ENCODE results near the gene KIAA1217.

Gene KIAA1217

DNA sequence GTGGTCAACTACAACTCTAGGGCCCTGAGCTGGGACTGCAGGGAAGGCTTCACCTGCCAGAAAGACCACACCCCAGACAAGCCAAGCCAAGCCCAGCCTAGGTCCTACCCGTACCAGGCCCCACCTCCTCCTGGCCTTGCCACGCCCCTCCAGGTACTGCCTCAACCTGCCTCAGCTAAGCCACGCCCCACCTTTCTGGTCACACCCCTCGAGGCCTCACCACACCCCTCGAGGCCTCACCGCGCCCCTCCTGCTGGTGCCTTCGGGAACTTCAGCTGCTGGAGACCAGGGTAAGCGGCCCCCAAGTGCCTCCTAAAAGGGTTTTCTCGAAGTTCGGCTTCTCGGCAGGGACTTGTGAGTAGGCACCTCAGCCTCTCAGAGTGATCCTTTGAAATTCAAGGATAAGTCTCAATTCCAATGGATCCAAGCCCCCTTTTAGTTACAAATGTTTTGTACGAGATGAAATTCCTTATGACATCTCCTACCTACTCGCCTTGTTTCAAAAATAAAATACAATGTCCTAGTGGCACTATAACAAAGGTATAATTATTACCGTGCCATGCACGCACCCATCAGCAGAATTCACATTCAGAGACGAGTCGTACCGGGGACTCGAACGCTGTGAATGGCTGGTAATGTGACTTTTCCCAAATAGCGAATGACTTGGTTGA is 343.5 kb downstream of the KIAA1217 start:
- no peak for DNase-seq (ENCODE audit: low spot score)

DNA sequence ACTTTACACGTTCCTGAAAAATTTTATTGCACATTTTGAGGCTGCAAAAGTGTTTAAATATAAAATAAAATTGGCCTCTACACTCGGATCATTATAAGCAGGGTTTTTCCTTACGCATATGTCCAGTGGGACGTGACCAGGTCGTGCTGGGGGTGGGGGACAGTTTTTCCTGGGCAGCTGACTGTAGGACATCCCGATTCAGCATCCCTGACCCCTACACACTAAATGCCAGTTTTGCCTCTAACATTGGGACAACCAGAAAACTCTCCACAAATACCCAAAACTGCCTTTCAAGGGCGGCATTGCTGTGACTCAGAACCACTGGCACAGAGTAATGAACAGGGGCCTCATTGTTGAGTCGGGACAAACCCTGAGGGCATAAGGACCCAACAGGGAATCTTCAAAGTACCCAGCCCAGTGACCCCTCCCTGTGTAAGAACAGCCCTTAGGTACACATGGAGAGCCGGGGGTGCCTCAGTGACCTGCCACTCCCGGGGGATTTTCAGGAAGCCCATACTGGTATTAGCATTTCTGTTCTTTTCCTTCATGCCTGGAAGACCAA is 344.2 kb downstream of the KIAA1217 start:
- DNase-seq (ENCODE audit: low spot score), result no peak

DNA sequence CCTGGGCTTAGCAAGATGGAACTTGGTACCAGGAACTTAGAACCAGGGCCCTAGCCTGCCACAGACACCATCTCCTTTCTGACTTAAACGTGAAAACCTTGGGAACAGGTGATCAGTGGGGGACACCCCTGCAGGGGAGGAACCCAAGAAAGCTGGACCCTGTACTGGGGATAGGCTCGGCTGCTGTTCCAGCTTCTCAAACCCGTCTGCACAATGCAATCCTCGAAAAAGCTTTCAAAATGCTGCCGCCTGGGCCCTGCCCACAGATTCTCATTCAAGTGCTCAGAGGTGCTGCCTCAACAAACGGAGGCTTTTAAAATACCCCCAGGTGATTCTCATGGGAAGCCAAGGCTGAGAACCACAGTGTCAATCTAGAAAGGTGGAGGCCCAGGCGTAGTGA is 345.1 kb downstream of the KIAA1217 start:
- no peak for DNase-seq (ENCODE audit: low spot score)

DNA sequence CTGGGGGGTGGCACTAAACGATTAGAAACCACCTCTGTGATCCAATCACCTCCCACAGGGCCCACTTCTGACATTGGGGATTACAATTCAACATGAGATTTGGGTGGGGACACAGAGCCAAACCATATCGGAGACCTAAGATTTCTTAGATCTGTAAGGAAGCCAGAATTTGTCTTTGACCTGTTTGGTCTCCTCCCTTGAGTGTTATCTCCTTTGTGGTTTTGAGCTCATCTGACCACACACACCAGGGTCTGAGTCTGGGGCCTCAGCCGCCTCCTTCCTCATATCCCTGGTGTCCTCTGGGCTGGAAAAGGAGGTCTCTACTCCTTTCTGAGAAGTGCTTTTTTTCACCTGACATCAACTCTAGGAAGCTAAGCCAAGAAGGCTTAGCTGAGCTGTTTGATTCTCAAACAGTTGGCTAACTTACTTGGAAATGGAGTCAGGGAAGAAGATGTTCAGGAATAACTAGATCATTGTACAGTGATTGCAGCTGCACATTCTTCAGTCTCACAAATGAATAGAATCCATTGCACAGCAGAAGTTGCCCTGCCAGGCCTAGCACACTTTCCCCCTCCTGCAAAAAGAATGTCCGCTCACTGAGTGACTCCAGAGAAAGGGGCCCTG is 347.3 kb downstream of the KIAA1217 start:
- no peak for DNase-seq (ENCODE audit: low spot score)

DNA sequence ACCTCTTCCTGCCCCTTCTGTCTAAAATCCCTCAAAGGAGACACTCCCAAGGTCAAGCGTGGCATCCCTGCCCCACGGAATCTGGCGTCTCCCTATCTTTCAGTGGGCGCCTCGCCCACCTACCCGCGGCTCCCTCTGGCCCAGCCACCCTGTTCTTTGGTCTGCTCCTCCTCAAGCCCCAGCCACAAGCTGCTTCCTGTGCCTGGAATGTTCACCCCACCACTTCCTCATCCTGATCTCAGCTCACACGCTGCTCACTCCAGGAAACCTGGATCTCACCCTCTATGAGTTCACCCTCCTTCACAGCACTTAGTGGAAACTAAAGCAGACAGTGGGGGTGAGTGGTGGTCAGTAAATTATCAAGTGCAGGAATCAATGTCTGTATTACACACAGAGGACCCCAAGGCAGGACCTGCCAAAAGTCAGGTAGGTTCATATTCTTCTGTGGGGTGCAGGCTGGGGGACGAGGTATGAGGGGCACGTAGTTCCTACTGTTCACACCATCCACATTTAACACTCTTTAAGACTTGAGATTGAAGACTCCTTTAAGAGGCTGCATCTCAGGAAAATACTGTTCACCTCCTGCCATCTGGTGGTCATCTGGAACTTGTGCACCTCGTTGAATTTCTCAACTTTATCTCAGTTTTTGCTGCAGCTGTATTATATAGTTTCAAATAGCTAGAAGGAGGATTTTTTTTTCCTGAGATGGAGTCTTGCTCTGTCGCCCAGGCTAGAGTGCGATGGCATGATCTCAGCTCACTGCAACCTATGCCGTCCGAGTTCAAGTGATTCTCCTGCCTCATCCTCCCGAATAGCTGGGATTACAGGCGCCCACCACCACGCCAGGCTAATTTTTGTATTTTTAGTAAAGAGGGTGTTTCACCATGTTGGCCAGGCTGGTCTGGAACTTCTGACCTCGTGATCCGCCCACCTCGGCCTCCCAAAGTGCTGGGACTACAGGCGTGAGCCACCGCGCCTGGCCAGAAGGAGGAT is 348.1 kb downstream of the KIAA1217 start:
- peak; percentile 38 for DNase-seq (ENCODE audit: low spot score)

DNA sequence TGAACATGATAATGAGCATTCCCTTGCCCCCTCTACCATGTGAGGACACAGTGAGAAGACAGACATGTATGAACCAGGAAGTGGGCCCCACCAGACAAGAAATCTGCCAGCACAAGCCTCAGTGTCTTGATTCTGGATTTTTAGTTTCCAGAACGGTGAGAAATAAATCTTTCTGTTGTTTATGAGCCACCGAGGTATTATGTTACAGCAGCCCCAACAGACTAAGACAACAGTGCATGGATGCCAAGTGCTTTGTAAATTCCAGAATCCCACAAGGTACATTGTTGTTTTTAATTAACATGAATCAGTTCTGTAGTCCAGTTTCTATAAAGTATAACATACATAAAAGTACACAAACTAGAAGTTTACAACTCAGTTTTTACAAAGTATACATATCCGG is 352.5 kb downstream of the KIAA1217 start:
- DNase-seq (ENCODE audit: low spot score), result no peak

DNA sequence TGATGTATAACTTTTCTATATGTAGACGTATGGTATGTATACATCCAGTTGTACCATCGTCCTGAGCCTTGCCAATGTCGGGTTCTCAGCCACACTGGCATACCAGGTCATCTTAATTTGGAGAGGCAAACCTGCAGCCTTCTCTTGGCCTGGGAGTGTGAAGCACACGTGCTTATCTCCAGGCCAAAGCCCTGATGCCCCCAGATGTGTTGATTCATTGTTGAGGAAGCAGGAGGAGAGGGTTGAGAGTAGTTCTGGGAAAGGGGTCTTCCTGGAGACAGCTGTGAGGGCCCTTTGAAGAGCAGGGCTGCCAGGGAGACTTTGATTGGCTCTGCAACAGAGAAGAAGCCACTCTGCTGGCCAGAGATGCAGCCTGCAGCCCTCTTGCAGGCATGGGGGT is 359.1 kb downstream of the KIAA1217 start:
- no peak for DNase-seq (ENCODE audit: low spot score)

DNA sequence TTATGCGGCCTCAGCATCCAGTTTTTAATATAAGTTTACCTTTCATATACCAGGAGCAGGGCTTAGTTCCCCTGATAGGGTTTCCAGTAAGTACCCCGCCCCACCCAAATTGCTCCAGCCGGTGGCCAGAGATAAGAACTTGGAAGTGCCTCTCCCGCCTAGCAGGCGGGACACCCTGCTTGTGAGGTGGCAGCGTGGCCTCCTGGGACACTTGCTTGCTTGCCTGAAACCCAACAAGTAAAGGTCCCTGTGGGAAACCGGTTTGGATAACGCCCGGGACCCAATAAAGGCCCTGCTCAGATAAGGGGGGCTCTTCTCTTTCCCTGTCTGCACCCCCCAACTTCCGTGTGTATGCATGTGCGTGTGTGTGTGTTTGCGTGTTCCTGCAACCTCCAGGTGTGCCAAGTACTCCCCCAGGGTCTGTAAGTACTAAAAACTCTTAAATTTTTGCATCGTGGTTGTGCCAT is 360.4 kb downstream of the KIAA1217 start:
- no peak for DNase-seq (ENCODE audit: low spot score)

DNA sequence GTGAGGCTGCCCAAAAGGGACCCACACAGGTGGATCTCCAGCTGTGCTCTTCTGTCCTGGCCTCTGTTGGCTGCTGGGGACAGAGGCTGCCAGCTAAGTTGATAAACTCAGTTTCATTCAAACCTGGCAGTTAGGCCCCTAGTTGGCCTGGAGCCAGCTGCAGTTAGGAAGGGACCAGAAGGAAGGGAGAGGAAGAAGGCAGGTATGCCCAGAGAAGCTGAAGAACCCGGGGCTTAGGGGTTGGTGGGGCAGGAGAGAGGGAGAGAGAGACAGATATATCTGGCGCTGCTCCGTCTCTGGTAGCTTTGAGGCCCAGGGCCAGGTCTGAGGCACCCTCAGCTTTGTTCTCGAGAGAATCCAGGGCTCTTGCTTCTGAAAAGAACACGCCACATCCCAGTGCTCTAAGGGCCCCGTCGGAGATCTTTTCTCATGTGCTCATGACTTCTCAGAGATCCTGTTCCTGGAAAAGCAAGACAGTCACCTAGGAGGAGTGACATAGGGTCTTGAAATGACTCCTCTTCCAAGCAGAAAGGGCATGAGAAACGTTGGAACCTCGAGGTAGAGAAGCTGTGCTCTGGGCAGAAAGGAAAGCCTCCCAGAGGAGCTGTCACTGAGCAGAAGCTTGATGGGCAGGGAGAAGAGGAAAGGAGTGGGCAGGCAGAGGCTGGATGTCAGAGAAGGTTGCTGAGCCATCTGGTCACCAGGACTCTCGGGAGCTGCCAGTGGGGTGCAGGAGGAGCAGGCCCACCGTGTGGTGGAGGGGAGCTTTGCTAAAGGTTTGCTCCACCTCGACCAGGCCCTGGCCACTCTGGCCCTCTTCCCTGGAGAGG is 361.1 kb downstream of the KIAA1217 start:
- DNase-seq (ENCODE audit: low spot score), result no peak

DNA sequence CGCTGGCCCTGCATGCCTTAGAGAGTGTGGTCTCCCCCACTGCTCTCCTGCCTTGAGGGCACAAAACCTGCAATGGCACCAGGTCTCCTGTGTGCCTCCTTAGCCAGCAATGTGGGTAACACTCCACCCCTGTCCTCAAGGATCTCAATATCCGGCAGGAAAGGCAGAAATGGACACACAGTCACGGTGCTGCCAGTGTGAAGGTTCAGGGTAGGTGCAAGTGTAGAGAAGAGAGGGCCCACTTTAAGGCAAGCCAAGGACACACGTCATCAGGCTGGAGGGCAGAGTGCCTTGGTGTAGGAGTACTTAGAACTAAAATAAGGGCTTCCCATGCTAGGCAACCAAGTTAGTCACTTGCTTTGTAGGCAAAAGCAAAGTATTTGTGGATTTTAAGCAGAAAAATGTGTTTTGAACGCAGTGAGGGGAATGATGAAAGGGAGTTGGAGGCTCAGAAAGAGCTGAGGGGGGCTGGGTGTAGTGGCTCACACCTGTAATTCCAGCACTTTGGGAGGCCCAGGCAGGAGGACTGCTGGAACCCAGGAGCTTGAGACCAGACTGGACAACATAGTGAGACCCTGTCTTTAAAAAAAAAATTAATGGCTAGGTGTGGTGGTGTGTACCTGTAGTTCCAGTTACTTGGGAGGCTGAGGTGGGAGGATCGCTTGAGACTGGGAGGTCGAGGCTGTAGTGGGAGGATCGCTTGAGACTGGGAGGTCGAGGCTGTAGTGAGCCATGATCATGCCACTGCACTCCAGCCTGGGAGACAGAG is 361.9 kb downstream of the KIAA1217 start:
- no peak for DNase-seq (ENCODE audit: low spot score)

DNA sequence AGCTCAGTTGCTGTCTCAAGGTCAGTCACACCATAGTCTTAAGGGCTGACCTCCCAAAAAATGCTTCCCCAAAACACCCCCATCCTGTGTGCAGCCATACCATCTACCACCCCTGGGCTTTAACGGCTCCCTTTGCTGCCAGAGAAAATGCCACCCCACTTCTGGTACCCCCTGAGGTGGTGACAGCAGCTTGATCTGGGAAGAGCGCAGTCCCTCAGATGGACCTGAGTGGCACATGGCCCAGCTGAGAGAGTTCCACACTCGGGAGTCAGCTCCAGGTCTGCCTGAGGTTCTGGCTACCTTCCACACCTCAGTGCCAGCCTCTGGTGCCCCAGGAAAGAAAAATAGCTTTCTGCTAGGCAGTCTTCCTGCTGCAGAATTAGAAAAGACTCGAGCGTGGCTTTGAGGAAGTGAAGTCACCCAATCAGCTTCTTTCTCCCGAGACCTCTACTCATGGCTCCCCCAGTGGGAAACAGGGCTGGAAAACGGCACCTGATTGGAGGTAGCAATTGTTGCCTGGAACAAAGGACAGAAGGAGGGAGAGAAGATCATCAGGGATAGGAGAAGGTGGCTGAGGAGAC is 363.0 kb downstream of the KIAA1217 start:
- no peak for DNase-seq (ENCODE audit: low spot score)

DNA sequence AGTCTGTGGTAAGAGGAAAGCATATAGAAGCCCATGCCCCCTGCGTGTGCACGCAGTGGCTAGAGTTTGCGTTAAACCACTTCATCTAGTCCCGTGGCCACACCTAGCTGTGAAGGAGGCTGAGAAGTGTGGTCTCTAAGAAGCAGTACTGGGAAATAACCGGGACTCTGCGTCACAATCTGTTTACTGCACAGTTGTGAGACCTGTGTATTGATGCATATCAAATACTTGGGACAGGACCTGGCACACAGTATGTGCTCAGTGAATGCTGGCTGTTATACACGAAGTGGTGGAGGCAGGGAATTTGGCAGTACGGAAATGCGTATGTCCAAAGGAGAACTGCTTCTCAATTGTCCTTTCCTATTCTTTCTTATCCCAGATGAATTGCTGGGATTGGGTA is 365.2 kb downstream of the KIAA1217 start:
- DNase-seq (ENCODE audit: low spot score), result no peak

DNA sequence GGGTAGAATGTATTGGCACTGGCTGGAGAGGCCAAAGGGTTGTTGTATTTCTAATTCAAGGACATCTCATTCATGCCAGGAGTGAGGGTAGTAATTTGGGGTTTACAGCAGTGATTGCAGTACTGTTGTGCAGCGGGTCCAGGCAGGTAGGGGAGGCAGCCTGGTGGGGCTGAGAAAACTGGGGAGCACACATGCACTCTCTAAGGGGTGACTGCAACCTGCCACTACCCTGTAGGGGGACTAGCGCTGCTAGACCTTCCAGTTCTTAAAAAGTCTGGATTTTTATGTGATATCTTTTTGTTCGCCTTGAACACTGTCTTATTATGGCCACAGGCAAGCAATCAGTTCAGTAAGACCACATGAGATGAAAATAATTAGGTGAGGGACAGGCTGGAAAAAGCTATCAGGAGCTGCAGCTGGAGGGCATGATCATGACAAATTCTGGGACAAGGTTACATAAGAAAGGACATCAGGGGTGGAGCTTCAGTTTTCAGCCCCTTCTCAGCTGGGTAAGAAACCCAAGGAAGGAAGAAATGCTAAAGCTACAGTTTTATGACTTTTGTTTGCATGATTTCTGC is 365.7 kb downstream of the KIAA1217 start:
- DNase-seq (ENCODE audit: low spot score), result no peak

DNA sequence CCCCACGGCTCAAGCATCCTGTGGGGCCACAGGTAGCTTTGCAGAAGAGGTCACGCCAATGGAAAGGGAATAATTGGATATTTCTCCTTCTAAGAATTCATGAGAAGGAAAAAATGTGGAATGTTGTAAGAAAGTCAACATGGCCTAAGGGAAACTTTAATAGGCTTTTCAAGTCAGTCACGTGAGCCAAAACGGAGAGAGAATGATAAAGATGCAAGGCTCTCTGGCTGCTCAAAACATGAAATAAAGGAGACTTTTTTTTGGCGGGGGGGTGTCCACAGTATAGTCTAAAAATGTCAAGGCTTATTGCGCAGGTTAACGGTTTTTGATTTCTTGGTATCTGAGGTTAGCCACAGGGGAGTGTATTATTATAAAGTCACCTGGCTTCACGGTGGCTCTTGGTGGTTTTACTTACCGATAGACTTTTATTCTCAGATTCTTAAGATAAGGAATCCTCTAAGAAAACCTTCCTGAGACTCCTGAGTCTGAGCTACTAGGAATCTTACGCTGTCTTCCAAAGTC is 366.6 kb downstream of the KIAA1217 start:
- DNase-seq (ENCODE audit: low spot score), result no peak

DNA sequence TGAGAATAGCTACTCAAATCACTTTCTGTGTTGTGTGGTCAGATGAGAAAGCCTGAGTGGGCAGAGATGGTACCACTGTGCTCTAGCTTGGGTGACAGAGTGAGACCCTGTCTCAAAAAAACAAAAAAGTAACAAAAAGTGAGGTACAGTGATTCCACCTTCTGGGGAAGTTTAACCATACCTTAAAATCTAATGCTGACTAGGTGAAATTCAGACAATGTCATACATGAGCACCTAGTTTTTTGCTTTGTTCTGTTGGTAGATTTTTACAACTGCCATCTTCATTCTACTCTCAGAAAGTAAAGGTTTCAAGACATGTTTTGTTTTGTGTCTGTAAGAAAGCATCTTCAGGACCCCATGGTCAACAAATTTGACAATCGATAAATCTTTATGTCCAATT is 370.5 kb downstream of the KIAA1217 start:
- no peak for DNase-seq (ENCODE audit: low spot score)

DNA sequence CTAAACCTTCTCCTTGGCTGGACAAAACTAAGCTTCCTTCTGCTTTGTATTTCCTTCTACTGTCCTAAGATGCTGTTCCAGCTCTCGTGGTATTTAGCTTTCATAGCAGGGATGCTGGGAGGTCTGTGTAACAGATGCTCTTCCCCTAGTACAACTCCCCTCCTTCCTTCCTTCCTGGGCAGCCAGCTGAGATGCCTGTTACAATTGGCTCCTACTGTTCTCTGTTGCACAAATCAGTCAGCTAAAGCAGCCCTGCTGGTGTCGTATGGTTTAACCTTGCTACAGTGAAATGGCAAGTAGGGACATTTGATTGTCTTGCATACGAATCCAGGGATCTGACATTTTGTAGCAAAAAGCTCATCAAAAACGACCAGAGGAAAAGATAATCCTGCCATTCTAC is 371.0 kb downstream of the KIAA1217 start:
- DNase-seq (ENCODE audit: low spot score), result no peak

DNA sequence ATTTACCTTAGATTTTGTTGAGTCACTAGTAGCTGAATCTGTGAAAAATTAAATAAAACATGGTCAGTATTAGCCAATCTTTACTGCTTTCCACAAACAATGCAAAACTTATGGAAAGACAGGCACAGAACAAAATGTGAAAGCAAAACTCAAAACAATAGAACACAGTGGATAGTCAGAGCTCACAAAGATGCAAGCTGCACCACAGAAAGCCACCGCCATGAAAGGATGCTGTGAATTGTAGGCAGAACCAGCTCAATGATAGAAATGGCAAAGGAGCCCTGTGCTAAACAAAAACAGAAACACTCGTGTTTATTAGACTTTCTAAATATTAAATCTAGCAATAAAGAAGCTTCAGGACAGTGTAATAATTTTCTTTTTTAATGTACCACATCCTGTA is 380.3 kb downstream of the KIAA1217 start:
- no peak for DNase-seq (ENCODE audit: low spot score)

DNA sequence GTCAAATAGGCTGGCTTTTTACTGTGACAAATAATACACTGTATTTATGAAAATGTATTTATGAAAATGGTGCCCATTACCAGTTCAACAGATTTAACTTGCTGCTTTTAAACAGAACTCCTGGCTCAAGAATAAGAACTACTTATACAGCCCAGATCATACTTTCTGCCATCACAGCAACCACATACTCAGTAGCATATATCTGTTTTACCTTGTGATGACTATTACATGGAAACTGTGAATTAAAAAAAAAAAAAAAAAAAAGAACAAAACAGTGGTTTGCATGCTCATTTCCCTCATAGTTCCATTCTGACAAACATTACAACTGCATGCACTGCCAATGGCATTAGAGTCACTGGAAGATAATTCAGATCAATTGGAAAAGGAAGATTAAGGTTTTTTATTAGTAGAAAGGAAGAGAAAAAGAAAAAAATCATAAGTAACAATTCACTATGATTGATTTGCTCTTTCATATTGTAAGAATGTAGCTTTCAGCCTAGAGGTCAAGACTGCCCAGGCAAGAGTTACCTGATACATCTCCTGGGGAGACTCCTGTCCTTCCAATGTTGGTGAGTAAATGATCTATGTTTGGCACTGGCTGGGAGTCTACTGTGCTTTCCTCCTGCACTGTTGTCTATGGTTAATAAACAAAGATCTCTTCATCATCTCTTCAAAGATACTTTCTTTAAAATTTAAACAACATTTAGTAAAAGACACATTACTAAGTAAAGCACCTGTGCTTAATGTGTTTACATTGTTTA is 381.9 kb downstream of the KIAA1217 start:
- no peak for DNase-seq (ENCODE audit: low spot score)
